OCI-LY7 (cell line): ENCODE results near the gene TIGIT. TPM values are rescaled to one million over a fixed set of nuclear protein-coding genes. Genes with fewer than 3 reads are reported as not detected.

Experiments used
- BruUV-seq: library from RNA; stranded (reverse); fragments of 400-500 nt; replicated peaks from 2 replicates; lab custom pipeline; 2021; lab: Mats Ljungman, UMichigan
- CTCF ChIA-PET: fragments of 300-600 bp; sonication (Branson Sonifier 250); formaldehyde crosslinking; loops from one replicate; lab custom pipeline; 2022; ENCODE audit warnings: antibody characterized with exemption; ENCODE audit not compliant: unreplicated experiment; lab: Charles Lee
- POLR2A ChIA-PET: fragments of 300-600 bp; sonication (Branson Sonifier 250); formaldehyde crosslinking; loops from one replicate; lab custom pipeline; 2022; ENCODE audit warnings: antibody characterized with exemption; lab: Charles Lee
- DNase-seq: peaks from one replicate; pipeline ENCODE4 v3.0.0-alpha.2; 2015; ENCODE audit warnings: low spot score
- H2AFZ ChIP-seq: fragments of 200-600 bp; sonication (generic), shearing (Covaris generic); 2 replicates; pipeline ENCODE4 v1.6.1; 2014; ENCODE audit warnings: mild to moderate bottlenecking, antibody characterized with exemption, low read length, moderate library complexity
- H3K27ac ChIP-seq: fragments of 200-600 bp; sonication (generic); 2 replicates; pipeline ENCODE4 v1.5.1; 2014; ENCODE audit warnings: mixed run types, low read depth, mild to moderate bottlenecking, moderate library complexity, low read length, inconsistent platforms; ENCODE audit not compliant: poor library complexity, severe bottlenecking
- H3K36me3 ChIP-seq: fragments of 200-600 bp; sonication (generic); 2 replicates; pipeline ENCODE4 v1.6.1; 2014; ENCODE audit warnings: mild to moderate bottlenecking, antibody characterized with exemption, low read length, moderate library complexity, mixed read lengths; ENCODE audit not compliant: insufficient read depth
- H3K4me1 ChIP-seq: fragments of 200-600 bp; sonication (generic); 2 replicates; pipeline ENCODE4 v1.5.1; 2014; ENCODE audit warnings: mild to moderate bottlenecking, low read length; ENCODE audit not compliant: insufficient read depth, poor library complexity, severe bottlenecking
- H3K4me2 ChIP-seq: fragments of 200-600 bp; sonication (generic); 2 replicates; pipeline ENCODE4 v1.6.1; 2014; ENCODE audit warnings: mild to moderate bottlenecking, low read length
- H3K4me3 ChIP-seq: fragments of 200-600 bp; sonication (generic); 2 replicates; pipeline ENCODE4 v1.5.1; 2014; ENCODE audit warnings: mild to moderate bottlenecking, low read depth, low read length; ENCODE audit not compliant: poor library complexity, severe bottlenecking
- H3K79me2 ChIP-seq: fragments of 200-600 bp; sonication (generic); 2 replicates; pipeline ENCODE4 v1.6.1; 2016; ENCODE audit warnings: low read depth, mild to moderate bottlenecking, low read length, moderate library complexity, mixed read lengths; ENCODE audit not compliant: insufficient read depth
- H3K9me2 ChIP-seq: fragments of 200-600 bp; sonication (generic); 2 replicates; pipeline ENCODE4 v1.6.1; 2016; ENCODE audit warnings: mild to moderate bottlenecking, low read length, mixed read lengths; ENCODE audit not compliant: insufficient read depth
- H3K9me3 ChIP-seq: fragments of 200-600 bp; sonication (generic); 2 replicates; pipeline ENCODE4 v1.6.1; 2014; ENCODE audit warnings: mild to moderate bottlenecking, mixed run types, low read length, mixed read lengths
- H4K20me1 ChIP-seq: fragments of 200-600 bp; sonication (generic); 2 replicates; pipeline ENCODE4 v1.6.1; 2014; ENCODE audit warnings: mild to moderate bottlenecking, antibody characterized with exemption, low read length, moderate library complexity, mixed read lengths; ENCODE audit not compliant: insufficient read depth
- CTCF ChIP-seq: fragments of 200-600 bp; sonication (generic); conservative IDR thresholded peaks from 2 replicates; pipeline ENCODE4 v1.5.1; 2014; ENCODE audit warnings: mild to moderate bottlenecking, antibody characterized with exemption, low read length, moderate library complexity, mixed read lengths
- EZH2phosphoT487 ChIP-seq: fragments of 200-600 bp; sonication (generic); IDR thresholded peaks from 2 replicates; pipeline ENCODE4 v1.6.1; 2018; ENCODE audit warnings: low read depth, borderline replicate concordance, mild to moderate bottlenecking, mixed run types, antibody characterized with exemption, low read length, moderate library complexity, mixed read lengths
- intact Hi-C: fragments of 100-400 bp; cut with micrococcal nuclease; formaldehyde crosslinking; loops from one replicate; pipeline ENCODE4 v1.10.0; 2022; ENCODE audit not compliant: unreplicated experiment
- total RNA-seq, 2 experiments: library from RNA; depleted of rRNA in 1 of 2; stranded (reverse); fragments of >200 nt in 1 of 2; shearing (Covaris generic) in 1 of 2; gene quantifications; 2 replicates each; pipeline ENCODE4 v1.2.3, GENCODE V29; 2014 to 2022

The TIGIT gene
- total RNA-seq, 2 experiments from 2014 or later: 0.35 to 2.3 TPM

- Histone ChIP-seq H4K20me1 (no peaks in the 10 kb centered on the region), H3K36me3 (no peaks in the 10 kb centered on the region), H3K79me2 (no peaks in the 10 kb centered on the region), H3K27ac (no peak overlapping the region), H3K9me3 (no peaks in the 10 kb centered on the region), H3K4me1 (no peaks in the 10 kb centered on the region), H3K4me2 (no peak overlapping the region), H3K4me3 (no peak overlapping the region), H3K9me2 (no peaks in the 10 kb centered on the region), H2AFZ (no peak overlapping the region)
- ChIA-PET CTCF (no interaction called here), POLR2A (no interaction called here)
- no peak for DNase-seq
- intact Hi-C loops: no loop called here
- TF ChIP-seq EZH2phosphoT487 (no peak), CTCF (no peak)
- no TSS peak for BruUV-seq
Observed at GRCh38 chr3:114314282-114314681, 20.5 kb downstream of the TIGIT start.

GRCh38 chr3:114318295-114318694, 24.5 kb downstream of the TIGIT start:
- no peaks in the 10 kb centered on the region for H3K4me1 ChIP-seq
- intact Hi-C loops: no loop called here
- H4K20me1 ChIP-seq: no peaks in the 10 kb centered on the region
- H3K9me3 ChIP-seq: no peaks in the 10 kb centered on the region
- TF ChIP-seq EZH2phosphoT487 (no peak), CTCF (no peak)
- POLR2A ChIA-PET: interaction anchor here (1.2 kb wide), 1 partner anchor 16 kb away, joined by 3 read pairs; no protein-coding TSS in a partner anchor
- H3K4me3 ChIP-seq: no peak overlapping the region
- H3K4me2 ChIP-seq: no peak overlapping the region
- CTCF ChIA-PET: no interaction called here
- no peaks in the 10 kb centered on the region; the same call in 1 of the 2 replicates for H3K79me2 ChIP-seq
- H3K36me3 ChIP-seq: no peaks in the 10 kb centered on the region
- H3K27ac ChIP-seq: no peak overlapping the region
- no peaks in the 10 kb centered on the region for H3K9me2 ChIP-seq
- DNase-seq: no peak
- H2AFZ ChIP-seq: no peak overlapping the region
- no TSS peak for BruUV-seq

- TF ChIP-seq EZH2phosphoT487: no peak
- no peak for TF ChIP-seq CTCF
- Histone ChIP-seq H3K4me3 (no peak overlapping the region), H3K9me2 (no peaks in the 10 kb centered on the region), H2AFZ (no peak overlapping the region), H4K20me1 (no peaks in the 10 kb centered on the region), H3K27ac (no peak overlapping the region), H3K9me3 (no peaks in the 10 kb centered on the region), H3K4me1 (no peaks in the 10 kb centered on the region), H3K79me2 (no peaks in the 10 kb centered on the region; the same call in 1 of the 2 replicates), H3K36me3 (no peaks in the 10 kb centered on the region), H3K4me2 (no peak overlapping the region)
- CTCF ChIA-PET: no interaction called here
- no peak for DNase-seq
- BruUV-seq: no TSS peak
- intact Hi-C loops: no loop called here
- POLR2A ChIA-PET: interaction anchor here (0.7 to 1.3 kb wide), 3 partner anchors 11 to 242 kb away, joined by 3 read pairs; no protein-coding TSS in a partner anchor
Observed at GRCh38 chr3:114319453-114319852, 25.6 kb downstream of the TIGIT start.
